Thyroid gland (tissue), 4 donors: ENCODE data around the gene MYCN. TPM values are rescaled to one million over a fixed set of nuclear protein-coding genes. Genes with fewer than 3 reads are reported as not detected.

ENCODE experiments used
- DNase-seq, 2 donors: peaks; one replicate each; pipeline ENCODE4 v3.0.0-alpha.2; 2019
- H3K27ac ChIP-seq, 3 donors: fragments of 200-600 bp; sonication (generic); 1 replicate in 2 of 3; 2 replicates in 1 of 3; pipeline ENCODE4 v1.5.1; 2016 to 2019; ENCODE audit warnings: mild to moderate bottlenecking in 1 of 3, moderate library complexity in 1 of 3
- H3K27me3 ChIP-seq: fragments of 200-600 bp; sonication (generic); one replicate; pipeline ENCODE4 v1.5.1; 2019
- H3K36me3 ChIP-seq, 2 donors: fragments of 200-600 bp; sonication (generic); one replicate each; pipeline ENCODE4 v1.5.1; 2016 to 2019
- H3K4me1 ChIP-seq, 2 donors: fragments of 200-600 bp; sonication (generic); one replicate each; pipeline ENCODE4 v1.5.1; 2017 to 2019
- H3K4me3 ChIP-seq, 3 donors: fragments of 200-600 bp; sonication (generic); replicated peaks in 1 of 3; 1 replicate in 2 of 3; 2 replicates in 1 of 3; pipeline ENCODE4 v1.5.1; 2016; ENCODE audit warnings: mild to moderate bottlenecking in 1 of 3
- H3K9me3 ChIP-seq: fragments of 200-600 bp; sonication (generic); one replicate; pipeline ENCODE4 v1.5.1; 2017
- CTCF ChIP-seq, 6 experiments: fragments of 200-600 bp in 3 of 6; fragments of 450-650 bp in 3 of 6; sonication (generic) in 3 of 6; IDR thresholded peaks; one replicate each; pipeline ENCODE4 v1.5.1; 2016 to 2019; ENCODE audit warnings: antibody characterized with exemption in 6 of 6, mild to moderate bottlenecking in 2 of 6, inconsistent platforms in 1 of 6, moderate library complexity in 1 of 6
- POLR2A ChIP-seq, 2 donors: fragments of 450-650 bp; IDR thresholded peaks; one replicate each; pipeline ENCODE4 v1.6.1; 2017; ENCODE audit warnings: antibody characterized with exemption in 2 of 2, mild to moderate bottlenecking in 2 of 2, moderate library complexity in 1 of 2
- WGBS, 2 donors: methylation state at CpG; one replicate each; pipeline ENCODE4 v1.1.5; 2017; 5-methylcytosine and 5-hydroxymethylcytosine counted together
- intact Hi-C: fragments of 100-400 bp; cut with DNase I; formaldehyde crosslinking; loops from one replicate; pipeline ENCODE4 v1.15.1; 2023
- total RNA-seq, 4 donors: library from RNA; depleted of rRNA; stranded (reverse); fragments of >200 nt; gene quantifications; one replicate each; pipeline ENCODE4 v1.2.3, GENCODE V29; 2016

Gene MYCN
- total RNA-seq, 4 donors from 2014 or later, result 5.9 to 13.3 (median 10.1) TPM

GRCh38 chr2:15919716-15920434 is 20.5 kb upstream of the MYCN start:
- Histone ChIP-seq H3K27me3 (no peaks in the 10 kb centered on the region), H3K4me3 (no peak overlapping the region), H3K4me1 (peaks cover 16 to 17% of the 10 kb centered on the region in 2 donors), H3K9me3 (no peaks in the 10 kb centered on the region), H3K27ac (no peak overlapping the region), H3K36me3 (no peaks in the 10 kb centered on the region)
- 78 to 80% methylated on average over 7 of the region's 7 CpGs for WGBS, 2 donors
- intact Hi-C loops, result loop anchor here (10.0 kb wide), 1 partner anchor 105 kb away; no protein-coding TSS in a partner anchor
- TF ChIP-seq CTCF (IDR thresholded peaks at IDR 0.05) (no peak), POLR2A (IDR thresholded peaks at IDR 0.05) (no peak)
- DNase-seq, result no peak

GRCh38 chr2:15920696-15921095 is 19.7 kb upstream of the MYCN start:
- H3K27me3 ChIP-seq, result no peaks in the 10 kb centered on the region
- TF ChIP-seq CTCF (IDR thresholded peaks at IDR 0.05) (no peak), POLR2A (IDR thresholded peaks at IDR 0.05) (no peak)
- 78 to 85% methylated on average over 10 of the region's 10 CpGs for WGBS, 2 donors
- no peak overlapping the region for H3K27ac ChIP-seq
- intact Hi-C loops, result no loop called here
- peaks cover 8 to 11% of the 10 kb centered on the region in 2 donors for H3K4me1 ChIP-seq
- DNase-seq, result no peak
- H3K9me3 ChIP-seq, result no peaks in the 10 kb centered on the region
- H3K36me3 ChIP-seq, result no peaks in the 10 kb centered on the region
- no peak overlapping the region for H3K4me3 ChIP-seq

GRCh38 chr2:15923597-15923996 is 16.8 kb upstream of the MYCN start:
- Histone ChIP-seq H3K27me3 (no peaks in the 10 kb centered on the region), H3K36me3 (no peaks in the 10 kb centered on the region), H3K4me1 (no peaks in the 10 kb centered on the region), H3K4me3 (no peak overlapping the region), H3K9me3 (no peaks in the 10 kb centered on the region), H3K27ac (no peak overlapping the region)
- TF ChIP-seq POLR2A (IDR thresholded peaks at IDR 0.05), result no peak
- TF ChIP-seq CTCF (IDR thresholded peaks at IDR 0.05), result no peak
- 86 to 96% methylated on average over 4 of the region's 4 CpGs for WGBS, 2 donors
- no peak for DNase-seq
- intact Hi-C loops, result no loop called here

- H3K4me3 ChIP-seq, result no peak overlapping the region
- H3K27me3 ChIP-seq, result no peaks in the 10 kb centered on the region
- H3K36me3 ChIP-seq, result no peaks in the 10 kb centered on the region
- no peak for DNase-seq
- no peak overlapping the region for H3K27ac ChIP-seq
- intact Hi-C loops, result no loop called here
- H3K4me1 ChIP-seq, result no peaks in the 10 kb centered on the region
- TF ChIP-seq POLR2A (IDR thresholded peaks at IDR 0.05) (no peak), CTCF (IDR thresholded peaks at IDR 0.05) (no peak)
- 76 to 79% methylated on average over 3 of the region's 3 CpGs for WGBS, 2 donors
- H3K9me3 ChIP-seq, result no peaks in the 10 kb centered on the region
These were observed 14.5 kb upstream of the MYCN start for GRCh38 chr2:15925819-15926218.

- intact Hi-C loops, result no loop called here
- H3K4me3 ChIP-seq, result no peak overlapping the region
- no peaks in the 10 kb centered on the region for H3K36me3 ChIP-seq
- H3K4me1 ChIP-seq, result no peaks in the 10 kb centered on the region
- 92 to 97% methylated on average over 7 of the region's 7 CpGs for WGBS, 2 donors
- no peaks in the 10 kb centered on the region for H3K27me3 ChIP-seq
- no peaks in the 10 kb centered on the region for H3K9me3 ChIP-seq
- DNase-seq, result no peak
- TF ChIP-seq CTCF (IDR thresholded peaks at IDR 0.05) (no peak), POLR2A (IDR thresholded peaks at IDR 0.05) (no peak)
- no peak overlapping the region for H3K27ac ChIP-seq
These were observed 14.1 kb upstream of the MYCN start for GRCh38 chr2:15926252-15926651.
